ENCODE results near the gene RBM34.

DNA sequence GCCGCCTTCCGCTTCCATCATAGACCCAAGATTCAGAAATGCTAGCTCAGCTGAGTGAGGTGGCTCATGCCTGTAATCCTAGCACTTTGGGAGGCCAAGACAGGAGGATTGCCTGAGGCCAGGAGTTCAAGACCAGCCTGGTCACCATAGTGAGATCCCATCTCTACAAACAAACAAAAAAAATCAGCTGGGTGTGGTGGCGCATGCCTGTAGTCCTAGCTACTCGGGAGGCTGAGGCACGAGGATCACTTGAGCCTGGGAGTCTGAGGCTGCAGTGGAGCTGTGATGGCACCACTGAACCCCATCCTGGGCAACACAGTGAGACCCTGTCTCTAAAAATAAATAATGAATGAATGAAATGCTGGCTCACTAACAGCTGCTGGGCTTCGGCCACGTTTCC, 72.1 kb downstream of the RBM34 start:
- TF ChIP-seq POLR2A (IDR thresholded peaks at IDR 0.05) = no peak
- TF ChIP-seq, protein P1, sequence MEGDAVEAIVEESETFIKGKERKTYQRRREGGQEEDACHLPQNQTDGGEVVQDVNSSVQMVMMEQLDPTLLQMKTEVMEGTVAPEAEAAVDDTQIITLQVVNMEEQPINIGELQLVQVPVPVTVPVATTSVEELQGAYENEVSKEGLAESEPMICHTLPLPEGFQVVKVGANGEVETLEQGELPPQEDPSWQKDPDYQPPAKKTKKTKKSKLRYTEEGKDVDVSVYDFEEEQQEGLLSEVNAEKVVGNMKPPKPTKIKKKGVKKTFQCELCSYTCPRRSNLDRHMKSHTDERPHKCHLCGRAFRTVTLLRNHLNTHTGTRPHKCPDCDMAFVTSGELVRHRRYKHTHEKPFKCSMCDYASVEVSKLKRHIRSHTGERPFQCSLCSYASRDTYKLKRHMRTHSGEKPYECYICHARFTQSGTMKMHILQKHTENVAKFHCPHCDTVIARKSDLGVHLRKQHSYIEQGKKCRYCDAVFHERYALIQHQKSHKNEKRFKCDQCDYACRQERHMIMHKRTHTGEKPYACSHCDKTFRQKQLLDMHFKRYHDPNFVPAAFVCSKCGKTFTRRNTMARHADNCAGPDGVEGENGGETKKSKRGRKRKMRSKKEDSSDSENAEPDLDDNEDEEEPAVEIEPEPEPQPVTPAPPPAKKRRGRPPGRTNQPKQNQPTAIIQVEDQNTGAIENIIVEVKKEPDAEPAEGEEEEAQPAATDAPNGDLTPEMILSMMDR (IDR thresholded peaks at IDR 0.05) = no peak

Measured in right lobe of liver (tissue), 4 donors.